GM12891 (cell line): Measurements from ENCODE around the gene ARHGAP26.

Experiments
- DNase-seq: peaks from one replicate; pipeline ENCODE4 v3.0.0; 2011; ENCODE audit warnings: low spot score; ENCODE audit not compliant: insufficient read length
- FAIRE-seq: peaks from 2 replicates; lab custom pipeline; 2011; peaks lifted over from hg19 to GRCh38; lab: Jason Lieb, UNC
- PAX5 ChIP-seq: IDR thresholded peaks from 2 replicates; pipeline ENCODE4 v1.6.1; 2011; ENCODE audit warnings: low read length, moderate library complexity, mild to moderate bottlenecking; ENCODE audit not compliant: insufficient read depth, severe bottlenecking
- POLR2A ChIP-seq: IDR thresholded peaks from 2 replicates; pipeline ENCODE4 v1.6.1; 2011; ENCODE audit warnings: low read depth, low read length, control low read depth
- POLR2AphosphoS5 ChIP-seq: IDR thresholded peaks from 2 replicates; pipeline ENCODE4 v1.6.1; 2011; ENCODE audit warnings: low read depth, low read length, control low read depth
- POU2F2 ChIP-seq: IDR thresholded peaks from 2 replicates; pipeline ENCODE4 v1.6.1; 2011; ENCODE audit warnings: low read depth, mild to moderate bottlenecking, control low read depth, low read length, moderate library complexity
- SPI1 ChIP-seq: IDR thresholded peaks from 2 replicates; pipeline ENCODE4 v1.6.1; 2011; ENCODE audit warnings: low read depth, low read length, control low read depth
- TAF1 ChIP-seq: IDR thresholded peaks from 2 replicates; pipeline ENCODE4 v1.6.1; 2011; ENCODE audit warnings: low read depth, low read length, control low read depth

ARHGAP26 gene

DNA sequence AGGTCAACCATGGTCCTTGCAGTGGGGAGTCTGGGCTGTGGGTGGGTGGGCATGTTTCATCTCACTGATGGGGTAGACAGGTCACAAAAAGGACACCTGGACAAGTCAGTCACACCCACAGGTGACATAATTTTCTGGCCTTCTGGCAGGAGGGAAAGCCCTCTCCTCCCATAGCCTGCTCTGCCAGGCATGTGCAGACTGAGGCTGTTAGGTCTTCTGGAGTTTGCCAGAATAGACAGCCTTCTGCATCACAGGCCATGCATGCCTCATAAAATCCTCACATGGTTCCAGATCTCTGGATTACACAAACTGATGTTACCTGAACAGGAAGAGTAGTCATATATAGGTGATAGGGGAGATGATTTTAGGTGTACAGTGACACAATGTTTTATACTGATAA is 49.1 kb downstream of the ARHGAP26 start:
- TF ChIP-seq POLR2AphosphoS5 (no peak), POU2F2 (no peak), PAX5 (no peak), SPI1 (no peak), TAF1 (no peak), POLR2A (no peak)
- no peak for DNase-seq
- no peak for FAIRE-seq

DNA sequence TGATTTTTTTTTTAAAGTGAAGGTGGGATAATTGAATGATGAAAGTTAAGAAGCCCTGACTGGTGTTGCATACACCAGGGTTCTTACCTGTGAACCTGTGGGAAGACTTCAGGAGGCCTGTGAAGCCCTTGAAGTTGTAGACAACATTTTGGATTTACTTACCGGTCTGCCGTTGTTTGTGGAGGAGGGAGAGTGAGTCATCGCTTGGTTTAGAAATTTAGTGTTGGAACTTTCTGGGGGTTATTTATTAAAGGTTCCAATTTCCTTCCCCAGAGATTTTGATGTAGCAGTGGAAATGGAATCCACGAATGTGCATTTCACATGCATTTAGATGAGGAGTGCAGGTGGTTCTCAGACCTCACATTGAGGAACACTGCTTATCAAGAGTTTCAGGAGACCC is 49.6 kb downstream of the ARHGAP26 start:
- no peak for DNase-seq
- TF ChIP-seq POLR2AphosphoS5 (no peak), TAF1 (no peak), POLR2A (no peak), SPI1 (no peak), PAX5 (no peak), POU2F2 (no peak)
- no peak for FAIRE-seq

DNA sequence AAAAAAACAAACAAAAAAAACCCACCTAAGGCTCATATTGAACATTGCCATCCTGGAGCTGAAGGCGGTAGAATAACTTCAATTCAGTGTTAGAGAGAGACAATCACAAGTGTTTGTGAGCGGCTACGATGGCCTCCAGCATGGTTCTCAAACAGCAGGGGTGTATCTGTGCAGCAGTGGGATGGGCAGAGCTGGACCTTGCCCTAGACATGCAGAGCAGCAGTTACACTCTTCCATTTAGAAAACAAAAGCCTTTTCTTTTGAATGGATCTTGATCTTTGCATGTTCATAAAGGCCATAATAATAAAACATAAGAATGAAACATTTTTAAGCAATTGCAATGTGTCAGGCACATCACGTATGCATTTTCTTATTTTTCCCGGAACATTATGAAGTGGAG is 50.3 kb downstream of the ARHGAP26 start:
- TF ChIP-seq POLR2AphosphoS5, result no peak
- TF ChIP-seq POU2F2, result no peak
- no peak for TF ChIP-seq PAX5
- TF ChIP-seq POLR2A, result no peak
- no peak for TF ChIP-seq SPI1
- no peak for TF ChIP-seq TAF1
- no peak for FAIRE-seq
- DNase-seq, result no peak

DNA sequence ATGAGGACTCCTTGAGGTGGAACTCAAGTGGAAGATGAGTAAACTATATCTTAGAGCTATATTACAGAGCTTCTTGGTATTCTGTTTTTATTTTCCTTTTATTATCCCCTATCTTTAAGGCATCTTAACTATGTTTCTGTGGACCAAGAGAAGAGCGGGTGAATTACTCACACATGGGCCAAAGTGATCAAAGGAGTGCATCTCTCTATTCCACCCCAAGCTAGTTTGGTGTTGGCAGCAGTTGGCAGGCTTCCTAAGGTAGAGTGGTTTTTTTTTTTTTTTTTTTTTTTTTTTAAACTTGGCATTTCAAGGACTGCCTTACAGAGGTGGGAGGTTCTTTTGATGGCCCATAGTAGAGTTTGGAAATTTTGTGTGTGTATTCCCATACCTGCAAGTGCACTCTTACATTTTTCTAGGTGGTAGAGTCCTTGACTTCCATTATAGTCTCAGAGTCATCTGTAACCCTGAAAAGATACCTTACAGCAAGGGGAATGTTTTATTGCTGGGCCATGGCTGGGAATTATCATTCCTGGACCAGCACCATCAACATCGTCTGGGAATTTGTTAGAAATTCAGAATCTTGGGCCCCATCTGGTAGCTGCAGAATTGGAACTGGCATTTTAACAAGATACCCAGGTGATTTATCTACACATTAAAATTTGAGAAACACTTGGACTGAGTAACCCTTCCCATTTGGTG is 51.0 kb downstream of the ARHGAP26 start:
- no peak for FAIRE-seq
- TF ChIP-seq SPI1, result no peak
- TF ChIP-seq POU2F2, result no peak
- no peak for TF ChIP-seq PAX5
- no peak for TF ChIP-seq TAF1
- no peak for DNase-seq

DNA sequence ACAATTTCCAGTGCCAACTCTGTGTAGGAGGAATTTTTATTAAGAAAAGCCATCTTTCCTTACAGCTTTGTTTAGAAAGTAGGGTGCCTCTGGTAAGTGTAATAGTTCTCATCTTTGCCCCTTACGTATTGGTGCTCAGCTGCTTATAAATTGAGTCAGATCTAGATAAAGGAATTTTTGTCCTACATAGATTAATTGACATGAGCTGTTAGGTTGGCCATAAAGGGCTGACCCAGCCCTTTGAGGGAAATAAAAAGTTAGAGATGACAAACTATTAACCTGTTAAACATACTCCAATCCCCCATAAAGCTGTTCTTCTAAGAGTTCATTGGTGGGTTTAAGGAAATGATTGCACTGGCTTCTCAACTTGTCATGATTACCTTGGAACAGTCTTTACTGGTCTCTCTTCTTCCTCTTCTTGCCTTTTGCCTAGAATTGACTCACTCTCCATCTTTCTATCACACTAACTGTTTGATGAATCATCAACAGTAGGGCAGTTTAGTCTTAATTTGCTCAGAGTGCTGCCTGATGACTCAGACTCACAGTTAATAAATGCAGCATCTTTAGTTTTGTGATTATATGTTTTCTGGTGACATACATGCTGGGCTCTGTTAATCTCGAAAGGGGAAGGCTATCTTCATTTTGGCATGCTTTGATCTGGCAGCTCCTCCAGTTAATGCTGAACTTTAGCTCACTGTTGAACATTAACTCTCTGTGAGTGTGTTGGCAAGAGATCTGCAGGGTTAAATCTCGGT is 51.7 kb downstream of the ARHGAP26 start:
- FAIRE-seq (no peak), DNase-seq (no peak)
- TF ChIP-seq POU2F2 (no peak), PAX5 (no peak)

DNA sequence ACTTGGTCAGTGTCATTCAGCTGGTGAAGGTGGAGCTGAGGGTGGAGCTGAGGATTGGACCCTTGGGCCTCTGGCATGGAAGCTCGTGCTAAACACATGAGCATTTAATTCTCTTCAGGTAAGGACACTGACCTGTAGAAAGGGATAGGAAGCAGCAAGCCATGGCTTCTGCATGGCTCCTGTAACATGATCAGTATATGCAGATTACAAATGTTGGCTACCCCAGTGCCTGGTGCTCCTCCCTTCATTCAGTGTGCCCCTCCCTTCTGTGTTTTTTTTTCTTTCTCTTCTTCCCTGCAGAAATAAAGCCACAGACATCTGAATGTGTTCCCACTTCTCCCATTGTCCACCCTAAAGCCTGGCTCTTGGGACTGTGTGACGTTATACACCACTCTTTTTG is 52.9 kb downstream of the ARHGAP26 start:
- TF ChIP-seq TAF1 (no peak), SPI1 (no peak), PAX5 (no peak), POU2F2 (no peak), POLR2AphosphoS5 (no peak), POLR2A (no peak)
- FAIRE-seq, result no peak
- no peak for DNase-seq

DNA sequence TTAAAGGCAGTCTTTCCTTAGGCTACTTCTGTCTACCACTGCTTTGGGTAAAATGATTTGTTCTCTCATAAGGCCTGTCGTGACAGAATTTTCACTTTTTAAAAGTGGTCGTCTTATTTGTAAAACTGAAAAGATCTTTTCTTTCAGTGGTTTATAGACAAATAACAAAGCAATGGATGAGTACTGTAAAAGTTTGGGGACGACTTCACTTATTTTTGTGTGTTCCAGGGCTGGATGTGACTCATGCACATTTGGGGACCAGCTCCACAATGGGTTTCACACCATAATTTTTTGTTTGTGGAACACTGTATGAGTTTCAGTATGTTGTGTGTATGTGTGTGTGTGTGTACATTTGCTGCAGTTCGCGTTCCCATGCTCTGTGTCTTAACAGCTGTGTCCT is 53.6 kb downstream of the ARHGAP26 start:
- no peak for DNase-seq
- no peak for FAIRE-seq
- no peak for TF ChIP-seq PAX5
- no peak for TF ChIP-seq POLR2A
- TF ChIP-seq POLR2AphosphoS5, result no peak
- no peak for TF ChIP-seq SPI1
- no peak for TF ChIP-seq TAF1
- no peak for TF ChIP-seq POU2F2

DNA sequence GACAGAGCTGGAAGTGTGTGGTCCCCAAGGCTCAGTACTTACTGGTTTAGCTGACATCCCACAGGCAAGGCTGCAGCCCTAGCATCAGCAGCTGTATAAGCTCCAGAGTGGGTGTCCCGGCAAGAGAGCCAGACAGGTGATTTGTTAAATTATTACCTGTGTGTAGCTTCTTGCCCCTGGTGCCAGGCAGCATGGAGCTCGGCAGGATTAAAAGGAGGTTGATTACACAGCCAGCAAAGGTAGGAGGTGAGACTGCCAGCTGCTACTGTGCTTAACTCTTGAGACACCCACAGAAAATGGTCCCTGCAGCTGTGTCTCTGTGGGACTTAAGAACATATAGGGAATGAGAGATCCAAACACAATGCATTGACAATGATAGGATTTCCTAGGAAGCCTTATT is 54.2 kb downstream of the ARHGAP26 start:
- DNase-seq (no peak), FAIRE-seq (no peak)
- no peak for TF ChIP-seq PAX5
- no peak for TF ChIP-seq POLR2AphosphoS5
- no peak for TF ChIP-seq POU2F2
- TF ChIP-seq POLR2A, result no peak
- no peak for TF ChIP-seq TAF1

DNA sequence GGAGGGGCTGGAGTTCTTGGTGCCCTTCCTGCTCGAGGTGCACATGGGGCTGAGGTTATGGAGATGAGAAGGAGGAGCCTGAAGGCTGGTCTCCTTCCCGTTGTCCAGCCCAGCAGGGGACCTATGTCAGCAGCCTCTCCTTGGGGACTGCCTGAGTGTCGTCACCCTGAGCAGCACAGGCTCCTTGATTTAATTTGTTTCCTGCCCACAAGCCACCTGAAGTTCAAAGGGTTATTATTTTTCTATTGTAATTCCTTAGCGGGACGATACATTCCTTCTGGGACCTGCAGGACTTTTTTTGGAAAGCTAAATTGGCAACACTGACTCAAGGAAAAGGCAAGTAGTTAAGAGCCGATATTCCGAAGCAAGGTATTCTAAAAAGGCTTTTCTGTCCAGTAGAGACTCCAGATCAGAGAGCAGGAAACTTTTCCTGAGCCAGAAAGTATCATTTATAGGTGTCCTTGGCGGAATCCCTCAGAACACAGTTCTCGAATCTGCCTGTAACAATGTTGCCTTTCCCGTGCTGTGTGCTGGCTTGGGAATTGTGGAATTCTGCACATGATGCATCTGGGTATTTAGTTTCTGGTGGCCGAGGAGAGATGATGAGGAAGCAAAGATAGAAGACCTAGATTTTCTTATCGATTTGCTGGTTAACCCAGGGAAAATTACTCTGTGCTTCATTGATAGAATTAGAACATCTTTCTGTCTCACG is 55.4 kb downstream of the ARHGAP26 start:
- FAIRE-seq, result no peak
- TF ChIP-seq PAX5, result no peak
- no peak for TF ChIP-seq POLR2A
- TF ChIP-seq SPI1, result no peak
- no peak for TF ChIP-seq POLR2AphosphoS5
- TF ChIP-seq TAF1, result no peak
- no peak for TF ChIP-seq POU2F2
- DNase-seq, result no peak
